Measurements from ENCODE around the gene SALL2. TPM values are rescaled to one million over a fixed set of nuclear protein-coding genes. Genes with fewer than 3 reads are reported as not detected.

SALL2 gene
- total and polyA plus RNA-seq, 5 donors from 2014 or later: 0.73 to 2.8 (median 2.1) TPM

DNA sequence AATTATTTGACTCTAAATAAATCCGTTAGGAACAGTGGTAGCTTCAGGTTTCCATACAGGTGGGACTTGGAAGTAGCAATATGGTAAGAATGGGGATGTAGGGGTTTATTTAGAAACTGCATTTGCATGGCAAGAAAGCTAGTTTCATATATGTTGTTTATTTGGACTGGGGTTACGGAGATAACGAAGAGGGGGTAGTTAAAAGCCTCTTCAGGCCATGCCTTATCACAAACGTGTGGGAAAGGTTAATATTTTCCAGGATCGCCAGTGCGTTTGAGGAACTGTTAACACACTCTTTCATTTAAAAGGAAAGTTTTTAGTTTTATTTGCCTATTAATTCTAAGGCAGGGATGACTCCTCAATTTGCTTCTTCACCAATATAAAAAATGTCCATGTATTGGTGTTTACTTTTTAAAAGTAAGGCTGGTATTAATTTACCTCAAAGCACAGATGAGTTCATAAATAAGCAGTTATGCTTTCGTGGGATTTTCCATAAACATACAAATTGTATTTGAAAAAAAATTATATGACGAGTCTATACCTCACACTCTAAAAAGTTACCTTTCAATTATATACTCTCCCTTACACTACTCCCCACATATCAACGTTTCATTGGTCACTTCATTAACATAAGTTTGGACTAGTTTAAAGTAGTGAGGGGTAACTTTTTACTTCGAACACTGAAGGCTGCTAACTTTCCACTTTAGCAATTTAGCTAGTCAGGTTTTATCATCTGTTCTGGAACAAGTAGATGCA is 50.2 kb downstream of the SALL2 start:
- peaks cover 14 to 57% (median 43%) of the 10 kb centered on the region in 4 donors for H3K4me1 Mint-ChIP-seq
- H3K36me3 Mint-ChIP-seq: peaks cover 23% of the 10 kb centered on the region
- H3K27ac Mint-ChIP-seq: peak overlapping the region; percentile 63 to 99 (median 99)
- DNase-seq: no peak
- Histone ChIP-seq H3K27ac (ENCODE audit: insufficient read depth, low read length, poor library complexity, severe bottlenecking) (peak overlapping the region; percentile 92), H3K4me1 (ENCODE audit: control insufficient read depth, insufficient read depth, low read length, poor library complexity, severe bottlenecking) (peaks cover 27% of the 10 kb centered on the region), H3K36me3 (ENCODE audit: control insufficient read depth, insufficient read depth, low read length) (peaks cover 21% of the 10 kb centered on the region), H3K27me3 (ENCODE audit: control insufficient read depth, insufficient read depth, low read length) (no peaks in the 10 kb centered on the region), H3K9me3 (ENCODE audit: control insufficient read depth in 2 of 2, low read length in 2 of 2) (no peaks in the 10 kb centered on the region), H3K4me3 (ENCODE audit: low read depth, low read length) (peak overlapping the region; percentile 92)
- no peaks in the 10 kb centered on the region for H3K27me3 Mint-ChIP-seq
- peak overlapping the region; percentile 97 to 100 (median 100) for H3K4me3 Mint-ChIP-seq
- H3K9me3 Mint-ChIP-seq: no peaks in the 10 kb centered on the region
- ATAC-seq (ENCODE audit: low read depth in 2 of 2): no peak

Other genes with a start within 250 kb of the SALL2 start
- gene RPGRIP1, start 246.3 kb downstream of the SALL2 start, total RNA-seq: not detected
- under 1 TPM in 1 of 4 donors, not detected in 3; 0.10 TPM for gene RPGRIP1, start 246.3 kb downstream of the SALL2 start, polyA plus RNA-seq
- 49.7 TPM for gene SUPT16H, start 142.3 kb downstream of the SALL2 start, total RNA-seq
- 10 to 100 TPM; 58.8 to 65.5 (median 63.7) TPM for gene SUPT16H, start 142.3 kb downstream of the SALL2 start, polyA plus RNA-seq
- gene CHD8, start 70.2 kb downstream of the SALL2 start, total RNA-seq: 142 TPM
- 10 to 100 TPM; 15.3 to 30.9 (median 20.9) TPM for gene CHD8, start 70.2 kb downstream of the SALL2 start, polyA plus RNA-seq
- gene RAB2B, start 49.4 kb downstream of the SALL2 start, total RNA-seq: 32.6 TPM
- 10 to 100 TPM; 12.1 to 19.8 (median 14.8) TPM for gene RAB2B, start 49.4 kb downstream of the SALL2 start, polyA plus RNA-seq
- 128 TPM for gene TOX4, start 49.2 kb downstream of the SALL2 start, total RNA-seq
- gene TOX4, start 49.2 kb downstream of the SALL2 start, polyA plus RNA-seq: 100 to 1,000 TPM in 1 of 4 donors, 10 to 100 TPM in 3; 90.0 to 114 (median 95.4) TPM
- 59.0 TPM for gene METTL3, start 15.0 kb downstream of the SALL2 start, total RNA-seq
- 10 to 100 TPM; 20.6 to 32.6 (median 23.9) TPM for gene METTL3, start 15.0 kb downstream of the SALL2 start, polyA plus RNA-seq
- not detected for gene OR10G3, start 53.7 kb upstream of the SALL2 start, total RNA-seq
- gene OR10G3, start 53.7 kb upstream of the SALL2 start, polyA plus RNA-seq: not detected
- not detected for gene OR10G2, start 108.6 kb upstream of the SALL2 start, total RNA-seq
- gene OR10G2, start 108.6 kb upstream of the SALL2 start, polyA plus RNA-seq: not detected
- not detected for gene OR4E2, start 127.5 kb upstream of the SALL2 start, total RNA-seq
- not detected for gene OR4E2, start 127.5 kb upstream of the SALL2 start, polyA plus RNA-seq
- not detected for gene OR4E1, start 147.5 kb upstream of the SALL2 start, total RNA-seq
- under 1 TPM in 1 of 4 donors, not detected in 3; 0.18 TPM for gene OR4E1, start 147.5 kb upstream of the SALL2 start, polyA plus RNA-seq

Measured in CD4-positive, CD25-positive, alpha-beta regulatory T cell (primary cell).